ENCODE results near the gene TRIO.

DNA sequence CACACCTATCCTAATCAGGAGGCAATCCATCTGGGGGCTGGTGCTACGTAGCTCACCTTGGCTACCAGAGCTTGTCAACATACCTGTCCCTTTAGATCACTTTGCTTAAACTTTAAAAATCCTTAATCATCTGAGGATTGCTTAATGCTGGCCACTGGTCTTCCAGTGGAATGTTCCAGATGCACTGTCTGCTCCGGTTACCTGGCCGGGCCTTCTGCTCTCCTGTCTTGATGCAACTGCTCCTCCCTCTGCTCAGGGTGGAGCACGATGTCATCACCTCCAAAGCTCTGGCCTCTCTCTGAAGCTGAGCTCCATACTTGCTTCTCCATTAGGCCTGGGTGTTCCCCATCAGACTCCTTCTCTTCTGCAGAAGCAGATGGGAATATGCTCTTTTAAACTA lies 331.9 kb downstream of the TRIO start:
- TF ChIP-seq, protein P1, sequence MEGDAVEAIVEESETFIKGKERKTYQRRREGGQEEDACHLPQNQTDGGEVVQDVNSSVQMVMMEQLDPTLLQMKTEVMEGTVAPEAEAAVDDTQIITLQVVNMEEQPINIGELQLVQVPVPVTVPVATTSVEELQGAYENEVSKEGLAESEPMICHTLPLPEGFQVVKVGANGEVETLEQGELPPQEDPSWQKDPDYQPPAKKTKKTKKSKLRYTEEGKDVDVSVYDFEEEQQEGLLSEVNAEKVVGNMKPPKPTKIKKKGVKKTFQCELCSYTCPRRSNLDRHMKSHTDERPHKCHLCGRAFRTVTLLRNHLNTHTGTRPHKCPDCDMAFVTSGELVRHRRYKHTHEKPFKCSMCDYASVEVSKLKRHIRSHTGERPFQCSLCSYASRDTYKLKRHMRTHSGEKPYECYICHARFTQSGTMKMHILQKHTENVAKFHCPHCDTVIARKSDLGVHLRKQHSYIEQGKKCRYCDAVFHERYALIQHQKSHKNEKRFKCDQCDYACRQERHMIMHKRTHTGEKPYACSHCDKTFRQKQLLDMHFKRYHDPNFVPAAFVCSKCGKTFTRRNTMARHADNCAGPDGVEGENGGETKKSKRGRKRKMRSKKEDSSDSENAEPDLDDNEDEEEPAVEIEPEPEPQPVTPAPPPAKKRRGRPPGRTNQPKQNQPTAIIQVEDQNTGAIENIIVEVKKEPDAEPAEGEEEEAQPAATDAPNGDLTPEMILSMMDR (IDR thresholded peaks at IDR 0.05; ENCODE audit: poor library complexity), result no peak
- no peak for TF ChIP-seq EZH2 (IDR thresholded peaks at IDR 0.05; ENCODE audit: borderline replicate concordance)
